Liver (tissue), 9 donors: Measurements from ENCODE around the gene ODC1. TPM values are rescaled to one million over a fixed set of nuclear protein-coding genes. Genes with fewer than 3 reads are reported as not detected.

Experiments used
- DNase-seq: peaks from one replicate; pipeline ENCODE4 v3.0.0-alpha.2; 2017; ENCODE audit warnings: low spot score
- H3K27ac ChIP-seq, 2 donors: one replicate each; pipeline ENCODE4 v1.7.0; 2013; ENCODE audit warnings: inconsistent platforms in 2 of 2, low read length in 2 of 2, control low read depth in 1 of 2, low read depth in 1 of 2, mild to moderate bottlenecking in 1 of 2
- H3K27me3 ChIP-seq, 4 donors: one replicate each; pipeline versions ENCODE4 v1.6.1 to v1.7.0; 2013; ENCODE audit warnings: low read length in 3 of 4, inconsistent platforms in 1 of 4, mild to moderate bottlenecking in 1 of 4, moderate library complexity in 1 of 4; ENCODE audit not compliant: control insufficient read depth in 4 of 4, insufficient read depth in 4 of 4
- H3K36me3 ChIP-seq, 4 donors: one replicate each; pipeline versions ENCODE4 v1.6.1 to v1.7.0; 2013; ENCODE audit warnings: low read length in 3 of 4, mild to moderate bottlenecking in 3 of 4, low read depth in 1 of 4, moderate library complexity in 1 of 4; ENCODE audit not compliant: control insufficient read depth in 4 of 4, insufficient read depth in 3 of 4
- H3K4me1 ChIP-seq, 4 donors: one replicate each; pipeline versions ENCODE4 v1.6.1 to v1.7.0; 2013; ENCODE audit warnings: low read length in 3 of 4, mild to moderate bottlenecking in 3 of 4, moderate library complexity in 1 of 4; ENCODE audit not compliant: control insufficient read depth in 4 of 4, insufficient read depth in 4 of 4
- H3K4me3 ChIP-seq, 3 donors: one replicate each; pipeline versions ENCODE4 v1.6.1 to v1.7.0; 2013; ENCODE audit warnings: low read length in 3 of 3, control low read depth in 1 of 3, low read depth in 1 of 3, mild to moderate bottlenecking in 1 of 3
- H3K9ac ChIP-seq, 2 donors: one replicate each; pipeline ENCODE4 v1.7.0; 2013; ENCODE audit warnings: low read length in 2 of 2, mild to moderate bottlenecking in 2 of 2, moderate library complexity in 2 of 2, control low read depth in 1 of 2, low read depth in 1 of 2
- H3K9me3 ChIP-seq, 4 donors: one replicate each; pipeline versions ENCODE4 v1.6.1 to v1.7.0; 2013; ENCODE audit warnings: low read length in 3 of 4; ENCODE audit not compliant: control insufficient read depth in 4 of 4
- ATF3 ChIP-seq: IDR thresholded peaks from 2 replicates; pipeline ENCODE4 v1.6.1; 2016; ENCODE audit warnings: antibody characterized with exemption
- CTCF ChIP-seq: fragments of 150-350 bp; IDR thresholded peaks from 2 replicates; pipeline ENCODE4 v1.5.1; 2017; ENCODE audit warnings: improper control_type of control experiment, low read depth, low read length; ENCODE audit not compliant: missing input control
- EGR1 ChIP-seq, 2 donors: IDR thresholded peaks; 2 replicates each; pipeline ENCODE4 v1.6.1; 2016 to 2018; ENCODE audit warnings: antibody characterized with exemption in 2 of 2, low read depth in 2 of 2
- FOXA1 ChIP-seq: IDR thresholded peaks from 2 replicates; pipeline ENCODE4 v1.6.1; 2016; ENCODE audit warnings: antibody characterized with exemption
- FOXA2 ChIP-seq: IDR thresholded peaks from 2 replicates; pipeline ENCODE4 v1.6.1; 2016; ENCODE audit warnings: antibody characterized with exemption
- GABPA ChIP-seq, 2 donors: IDR thresholded peaks in 1 of 2; conservative IDR thresholded peaks in 1 of 2; 2 replicates each; pipeline ENCODE4 v1.6.1; 2016; ENCODE audit warnings: antibody characterized with exemption in 2 of 2, mild to moderate bottlenecking in 1 of 2, moderate library complexity in 1 of 2
- HNF4A ChIP-seq, 2 donors: conservative IDR thresholded peaks; 2 replicates each; pipeline ENCODE4 v1.6.1; 2016; ENCODE audit warnings: antibody characterized with exemption in 2 of 2, mild to moderate bottlenecking in 2 of 2
- HNF4G ChIP-seq: IDR thresholded peaks from 2 replicates; pipeline ENCODE4 v1.6.1; 2016; ENCODE audit warnings: antibody characterized with exemption
- JUND ChIP-seq, 2 donors: IDR thresholded peaks; 2 replicates each; pipeline ENCODE4 v1.6.1; 2016; ENCODE audit warnings: antibody characterized with exemption in 2 of 2
- MAX ChIP-seq: IDR thresholded peaks from 2 replicates; pipeline ENCODE4 v1.6.1; 2016; ENCODE audit warnings: antibody characterized with exemption
- NR2F2 ChIP-seq: IDR thresholded peaks from 2 replicates; pipeline ENCODE4 v1.6.1; 2016; ENCODE audit warnings: antibody characterized with exemption
- RAD21 ChIP-seq, 2 donors: IDR thresholded peaks; 2 replicates each; pipeline ENCODE4 v1.6.1; 2016; ENCODE audit warnings: antibody characterized with exemption in 2 of 2, mild to moderate bottlenecking in 2 of 2
- REST ChIP-seq: IDR thresholded peaks from 2 replicates; pipeline ENCODE4 v1.6.1; 2016; ENCODE audit warnings: antibody characterized with exemption, mild to moderate bottlenecking
- RXRA ChIP-seq, 2 donors: IDR thresholded peaks; 2 replicates each; pipeline ENCODE4 v1.6.1; 2017 to 2018; ENCODE audit warnings: antibody characterized with exemption in 2 of 2, mild to moderate bottlenecking in 1 of 2
- SP1 ChIP-seq: IDR thresholded peaks from 2 replicates; pipeline ENCODE4 v1.6.1; 2018; ENCODE audit warnings: antibody characterized with exemption, mild to moderate bottlenecking
- TAF1 ChIP-seq: conservative IDR thresholded peaks from 2 replicates; pipeline ENCODE4 v1.6.1; 2016; ENCODE audit warnings: antibody characterized with exemption, mild to moderate bottlenecking
- YY1 ChIP-seq: IDR thresholded peaks from 2 replicates; pipeline ENCODE4 v1.6.1; 2016; ENCODE audit warnings: antibody characterized with exemption, mild to moderate bottlenecking
- ZBTB33 ChIP-seq: IDR thresholded peaks from 2 replicates; pipeline ENCODE4 v1.6.1; 2016; ENCODE audit warnings: antibody characterized with exemption
- WGBS: extraction: QIAGEN DNeasy Blood & Tissue Kit; methylation state at CpG from one replicate; pipeline ENCODE4 v1.1.7; 2013; 5-methylcytosine and 5-hydroxymethylcytosine counted together
- polyA plus RNA-seq, 2 donors: library from polyadenylated mRNA; stranded (reverse) in 1 of 2; unstranded in 1 of 2; fragments of 200-250 nt in 1 of 2; fragments of >200 nt in 1 of 2; fragmentation: Nextera tagmentation in 1 of 2; extraction: Ambion mirVana in 1 of 2; gene quantifications; one replicate each; pipeline versions ENCODE4 v1.2.1 to v1.2.3, GENCODE V29; 2013 to 2015
- total RNA-seq, 2 donors: library from RNA; depleted of rRNA; stranded (reverse); fragments of >200 nt; gene quantifications; one replicate each; pipeline ENCODE4 v1.2.3, GENCODE V29; 2014
- donor health status: healthy.
- donor health status: healthy.
- donor health status: healthy.
- donor health status: healthy.
- donor health status: healthy.

ODC1 gene
- total RNA-seq (10 to 100 TPM; 45.3 to 75.8 TPM), polyA plus RNA-seq (10 to 100 TPM in 1 of 2 donors, 1 to 10 TPM in 1; 8.3 to 50.9 TPM)

GRCh38 chr2:10447895-10448575 lies at the start of gene ODC1:
TSS of gene ODC1 (minus strand) at chr2:10448327. CDS start at chr2:10445032, 3,295 bp downstream.
- no peak for TF ChIP-seq JUND (IDR thresholded peaks at IDR 0.05)
- no peak for TF ChIP-seq ZBTB33
- no peak for TF ChIP-seq REST
- no peak for TF ChIP-seq GABPA (IDR thresholded peaks at IDR 0.05 in 1 of 2, conservative IDR thresholded peaks at IDR 0.05 in 1 of 2)
- no peak for TF ChIP-seq HNF4G
- TF ChIP-seq CTCF: no peak
- TF ChIP-seq FOXA1: no peak
- TF ChIP-seq NR2F2: no peak
- no peak for TF ChIP-seq YY1
- no peak for TF ChIP-seq MAX
- no peak for TF ChIP-seq TAF1
- TF ChIP-seq RXRA (IDR thresholded peaks at IDR 0.05): no peak
- no peak for TF ChIP-seq SP1
- no peak for TF ChIP-seq FOXA2
- no peak for TF ChIP-seq HNF4A (conservative IDR thresholded peaks at IDR 0.05)
- TF ChIP-seq ATF3: no peak
- no peak for TF ChIP-seq EGR1 (IDR thresholded peaks at IDR 0.05; ENCODE audit: low read depth in 2 of 2)
- TF ChIP-seq RAD21 (IDR thresholded peaks at IDR 0.05): no peak
- peaks cover 4 to 19% (median 16%) of the 10 kb centered on the region in 4 donors for H3K36me3 ChIP-seq
- peak within 1 kb of the TSS; percentile 90 to 98 (median 93) for H3K4me3 ChIP-seq
- no peaks in the 10 kb centered on the region for H3K9me3 ChIP-seq
- DNase-seq: peak; percentile 95
- peaks cover 5 to 40% (median 22%) of the 10 kb centered on the region in 4 donors for H3K4me1 ChIP-seq
- H3K27ac ChIP-seq: peak within 1 kb of the TSS; percentile 99
- no peaks in the 10 kb centered on the region for H3K27me3 ChIP-seq
- under 1% methylated on average over 99 of the region's 99 CpGs for WGBS
- H3K9ac ChIP-seq: peak within 1 kb of the TSS; percentile 91 to 99
